ENCODE data around the gene PDF.
A peak's percentile ranks its signal among the peaks of the same experiment; 100 is the strongest.
"Not testable (repeated sequence)": the region's sequence is repeated elsewhere in the genome, so short reads cannot be mapped to it uniquely, and the experiment has no call there.

PDF gene

DNA sequence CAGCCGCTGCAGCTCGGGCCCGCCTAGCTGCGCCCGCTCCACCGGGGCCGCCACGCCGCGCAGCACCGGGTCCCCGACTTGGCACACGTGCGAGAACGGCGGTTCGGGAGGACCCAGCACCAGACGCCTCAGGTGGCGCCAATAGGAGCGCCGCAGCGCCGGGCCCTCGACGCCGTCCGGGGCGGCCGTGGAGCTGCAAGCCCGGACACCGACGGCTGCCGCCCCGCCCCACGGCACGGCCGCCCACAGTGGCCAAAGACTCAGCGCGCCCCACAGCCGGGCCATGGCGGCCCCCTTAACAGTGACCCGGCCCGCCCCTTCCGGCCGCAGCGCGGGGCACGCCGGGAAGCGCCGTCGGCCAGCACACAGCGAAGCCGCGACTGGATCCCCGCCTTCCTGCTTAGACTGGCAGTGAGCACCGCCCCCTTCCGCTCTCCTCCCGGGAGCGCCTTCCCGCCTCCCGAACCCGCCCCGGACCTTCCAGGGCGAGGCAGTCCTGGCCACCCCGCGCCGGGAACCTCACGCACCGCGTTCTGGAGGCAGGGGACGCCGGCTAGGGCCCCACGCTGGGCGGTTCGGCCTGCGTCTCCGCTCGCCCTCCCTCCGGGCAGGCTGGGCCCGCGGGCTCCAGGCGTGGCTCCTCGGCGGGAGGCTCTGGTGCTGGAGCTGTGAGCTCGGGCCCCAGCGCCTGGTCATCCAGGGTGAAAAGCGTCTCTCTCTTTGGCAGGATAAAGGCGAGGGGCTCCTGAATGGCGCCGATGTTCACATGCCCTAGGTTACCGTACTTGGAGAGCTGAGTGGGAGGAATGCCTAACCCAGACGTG is at the start of gene PDF:
TSS of gene PDF (minus strand) at position 303 of the 824 bp plus-strand sequence. CDS start at position 285, 18 bp downstream.
- DNase-seq (ENCODE audit: low read depth) = peak; percentile 94

DNA sequence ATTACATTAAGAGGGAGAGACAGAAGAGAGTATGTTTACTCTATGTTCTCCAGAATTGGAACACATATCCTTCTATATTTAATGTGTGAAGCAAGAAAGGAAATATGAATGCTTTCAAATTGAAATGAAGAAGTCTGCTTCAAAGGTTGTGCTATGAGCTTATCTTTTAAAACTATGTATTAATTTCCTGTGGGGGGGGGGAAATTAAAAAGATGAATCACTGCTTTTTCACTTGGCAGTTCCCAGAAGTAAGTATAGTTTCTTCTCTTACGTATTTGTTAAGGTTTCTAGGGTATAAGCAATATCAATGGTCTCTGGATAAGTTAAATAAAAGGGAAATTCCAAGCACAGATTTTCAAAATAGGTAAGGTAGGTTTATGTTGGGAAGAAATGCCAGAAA is 48.4 kb upstream of the PDF start:
- peak; percentile 74 for DNase-seq (ENCODE audit: low read depth)

DNA sequence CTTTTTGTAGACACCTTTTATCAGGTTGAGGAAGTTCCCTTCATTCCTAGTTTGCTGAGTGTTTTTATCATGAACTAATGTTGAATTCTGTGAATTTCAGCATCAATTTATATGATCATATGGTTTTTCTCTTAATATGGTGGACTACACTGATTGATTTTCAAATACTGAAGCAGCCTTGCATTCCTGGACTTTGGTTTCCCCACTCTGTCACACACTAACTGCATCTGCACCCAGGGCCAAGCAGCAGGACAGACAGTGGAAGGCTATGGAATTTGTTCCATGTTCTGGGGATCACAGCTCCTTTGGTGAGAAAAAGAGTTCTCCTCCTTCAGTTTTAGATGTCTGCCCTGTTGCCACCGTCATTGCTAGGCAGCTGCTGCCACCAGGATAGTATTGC is 47.6 kb upstream of the PDF start:
- no peak for DNase-seq (ENCODE audit: low read depth)

DNA sequence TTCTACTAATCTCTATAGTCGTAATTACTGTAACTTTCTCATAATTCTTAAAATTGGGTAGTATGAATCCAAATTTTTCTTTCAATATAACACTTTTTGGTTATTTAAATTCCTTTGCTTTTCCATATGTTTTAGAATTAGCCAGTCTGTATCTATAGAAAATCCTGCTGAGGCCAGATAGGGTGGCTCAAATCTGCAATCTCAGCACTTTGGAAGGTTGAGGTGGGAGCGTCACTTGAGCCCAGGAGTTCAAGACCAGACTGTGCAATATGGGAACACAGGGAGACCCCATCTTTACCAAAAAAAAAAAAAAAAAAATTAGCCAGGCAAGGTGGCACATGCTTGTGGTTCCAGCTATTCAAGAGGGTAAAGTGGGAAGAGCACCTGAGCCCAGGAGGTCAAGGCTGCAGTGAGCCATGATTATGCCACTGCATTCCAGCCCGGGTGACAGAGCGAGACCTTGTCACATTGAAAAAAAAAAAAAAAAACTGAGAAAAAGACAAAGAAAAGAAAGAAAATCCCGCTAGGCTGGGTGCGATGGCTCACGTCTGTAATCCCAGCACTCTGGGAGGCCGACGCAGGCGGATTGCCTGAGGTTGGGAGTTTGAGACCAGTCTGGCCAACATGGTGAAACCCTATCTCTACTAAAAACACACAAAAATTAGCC is 46.1 kb upstream of the PDF start:
- DNase-seq (ENCODE audit: low read depth) = no peak

GRCh38 chr16:69373019-69373418 is 42.6 kb upstream of the PDF start:
- no peak for DNase-seq (ENCODE audit: low read depth)

GRCh38 chr16:69371564-69371963 is 41.2 kb upstream of the PDF start:
- no peak for DNase-seq (ENCODE audit: low read depth)

GRCh38 chr16:69368866-69369265 is 38.5 kb upstream of the PDF start:
- no peak for DNase-seq (ENCODE audit: low read depth)

GRCh38 chr16:69367980-69368379 is 37.6 kb upstream of the PDF start:
- DNase-seq (ENCODE audit: low read depth) = peak; percentile 89

GRCh38 chr16:69366431-69366830 is 36.0 kb upstream of the PDF start:
- DNase-seq (ENCODE audit: low read depth) = no peak

GRCh38 chr16:69365901-69366300 is 35.5 kb upstream of the PDF start:
- peak; percentile 66 for DNase-seq (ENCODE audit: low read depth)

- DNase-seq (ENCODE audit: low read depth) = no peak
Observed at GRCh38 chr16:69364088-69364487, 33.7 kb upstream of the PDF start.

DNA sequence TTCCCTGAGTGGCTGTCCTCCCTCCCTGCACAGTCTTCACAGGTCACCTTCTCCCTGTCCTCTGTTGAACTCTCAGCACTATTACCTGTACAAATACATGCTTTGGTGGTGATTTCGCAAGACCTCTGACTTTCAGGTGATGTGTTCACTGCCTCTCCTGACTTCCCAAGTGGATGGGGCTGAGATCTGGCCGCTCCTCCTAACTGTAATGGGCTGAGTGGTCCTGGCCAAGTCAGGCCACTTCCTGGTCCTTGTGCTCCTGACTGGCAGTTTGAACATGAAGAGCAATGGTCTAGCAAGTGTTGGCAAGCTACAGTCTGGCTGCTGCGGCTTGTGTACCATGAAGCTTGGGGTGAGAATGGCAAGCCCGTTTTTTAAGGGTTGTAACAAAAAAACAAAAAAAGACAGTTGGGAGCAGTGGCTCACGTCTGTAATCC is 32.9 kb upstream of the PDF start:
- DNase-seq (ENCODE audit: low read depth) = no peak

- DNase-seq (ENCODE audit: low read depth) = not testable (repeated sequence)
Observed at GRCh38 chr16:69360070-69360469, 29.7 kb upstream of the PDF start.

DNA sequence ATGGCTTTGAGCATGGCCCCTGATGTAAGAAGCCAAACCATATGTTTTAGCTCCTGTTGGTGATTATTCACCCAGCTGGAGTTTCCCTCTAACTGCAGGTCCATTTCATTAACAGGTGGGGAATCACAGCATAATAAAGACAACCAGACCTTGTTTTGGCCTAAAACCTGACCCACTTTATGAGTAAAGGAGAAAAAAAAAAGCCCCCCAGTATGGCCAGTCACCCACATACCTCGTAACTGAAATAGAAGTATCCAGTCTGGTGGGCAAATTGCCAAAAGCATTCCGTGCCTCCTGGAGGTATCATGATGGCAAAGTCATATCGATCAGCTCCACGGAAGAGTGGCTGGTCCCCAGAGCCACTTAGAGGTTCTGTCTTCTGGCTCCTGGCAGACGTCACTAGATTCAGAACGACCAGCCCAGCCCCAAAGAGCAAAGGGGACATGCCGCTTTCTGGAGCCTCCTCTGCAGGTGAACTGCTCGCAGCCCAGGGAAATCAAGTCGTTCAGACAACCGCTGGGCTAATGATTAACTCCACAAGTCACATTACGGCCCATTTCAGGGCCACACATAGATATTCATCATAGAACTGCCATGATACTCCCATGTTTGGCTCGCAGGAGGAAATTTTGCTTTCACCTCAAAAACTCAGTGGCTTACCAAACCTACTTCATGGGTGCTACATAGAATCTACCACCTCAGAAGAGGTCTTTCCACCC is 21.1 kb upstream of the PDF start, which contains the start of gene TMED6:
TSS of gene TMED6 (minus strand) at position 478 of the 719 bp plus-strand sequence. CDS start at position 445, 33 bp downstream.
- DNase-seq (ENCODE audit: low read depth) = no peak

- DNase-seq (ENCODE audit: low read depth) = no peak
Observed at GRCh38 chr16:69350536-69351133, 20.2 kb upstream of the PDF start.

GRCh38 chr16:69349536-69349935 is 19.1 kb upstream of the PDF start:
- DNase-seq (ENCODE audit: low read depth) = no peak

GRCh38 chr16:69348222-69348621 is 17.8 kb upstream of the PDF start:
- no peak for DNase-seq (ENCODE audit: low read depth)

GRCh38 chr16:69346683-69347082 is 16.3 kb upstream of the PDF start:
- no peak for DNase-seq (ENCODE audit: low read depth)

- DNase-seq (ENCODE audit: low read depth) = no peak
Observed at GRCh38 chr16:69345923-69346322, 15.5 kb upstream of the PDF start.

- DNase-seq (ENCODE audit: low read depth) = no peak
Observed at GRCh38 chr16:69344171-69344570, 13.8 kb upstream of the PDF start.

- DNase-seq (ENCODE audit: low read depth) = peak; percentile 41
Observed at GRCh38 chr16:69340095-69340644, 9.8 kb upstream of the PDF start.
